Fibroblast of the aortic adventitia (primary cell): ENCODE measurements around the gene PLCE1. TPM values are rescaled to one million over a fixed set of nuclear protein-coding genes. Genes with fewer than 3 reads are reported as not detected.

ENCODE experiments used
- DNase-seq: peaks from one replicate; pipeline ENCODE4 v3.0.0-alpha.2; 2010; ENCODE audit warnings: low read depth
- H3K4me3 ChIP-seq: 2 replicates; pipeline ENCODE4 v1.5.1; 2011; ENCODE audit warnings: low read depth, mild to moderate bottlenecking, control low read depth, low read length, moderate library complexity
- total RNA-seq: library from RNA; depleted of rRNA; stranded (reverse); fragments of >200 nt; gene quantifications from 2 replicates; pipeline ENCODE4 v1.2.3, GENCODE V29; 2012; ENCODE audit warnings: low replicate concordance
- TF ChIP-seq, protein P1 (sequence below): IDR thresholded peaks from 2 replicates; pipeline ENCODE4 v1.5.1; 2011; ENCODE audit warnings: mild to moderate bottlenecking, low read length, control low read depth, inconsistent platforms; ENCODE audit not compliant: insufficient read depth

Gene PLCE1
- total RNA-seq, 1 donor = 8.9 TPM

DNA sequence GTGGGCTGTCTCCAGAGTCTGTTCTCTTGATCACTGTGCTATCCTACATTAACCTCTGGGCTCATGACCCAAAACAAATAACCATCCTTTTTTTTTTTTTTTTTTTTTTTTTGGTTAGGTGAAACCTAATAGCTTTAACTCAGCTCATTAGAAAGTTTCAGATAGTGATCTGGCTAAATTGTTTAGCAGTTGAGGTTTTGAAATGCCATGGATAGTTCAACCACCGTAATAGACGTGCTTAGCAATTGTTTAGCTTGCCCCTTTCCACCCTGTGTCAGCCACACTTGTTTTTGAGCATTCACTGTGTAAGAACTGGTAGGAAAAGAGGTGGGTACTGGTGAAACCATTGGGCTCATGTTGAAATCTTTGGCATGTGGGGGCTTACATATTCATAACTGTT, 3.8 kb downstream of the PLCE1 start:
- TF ChIP-seq, protein P1, sequence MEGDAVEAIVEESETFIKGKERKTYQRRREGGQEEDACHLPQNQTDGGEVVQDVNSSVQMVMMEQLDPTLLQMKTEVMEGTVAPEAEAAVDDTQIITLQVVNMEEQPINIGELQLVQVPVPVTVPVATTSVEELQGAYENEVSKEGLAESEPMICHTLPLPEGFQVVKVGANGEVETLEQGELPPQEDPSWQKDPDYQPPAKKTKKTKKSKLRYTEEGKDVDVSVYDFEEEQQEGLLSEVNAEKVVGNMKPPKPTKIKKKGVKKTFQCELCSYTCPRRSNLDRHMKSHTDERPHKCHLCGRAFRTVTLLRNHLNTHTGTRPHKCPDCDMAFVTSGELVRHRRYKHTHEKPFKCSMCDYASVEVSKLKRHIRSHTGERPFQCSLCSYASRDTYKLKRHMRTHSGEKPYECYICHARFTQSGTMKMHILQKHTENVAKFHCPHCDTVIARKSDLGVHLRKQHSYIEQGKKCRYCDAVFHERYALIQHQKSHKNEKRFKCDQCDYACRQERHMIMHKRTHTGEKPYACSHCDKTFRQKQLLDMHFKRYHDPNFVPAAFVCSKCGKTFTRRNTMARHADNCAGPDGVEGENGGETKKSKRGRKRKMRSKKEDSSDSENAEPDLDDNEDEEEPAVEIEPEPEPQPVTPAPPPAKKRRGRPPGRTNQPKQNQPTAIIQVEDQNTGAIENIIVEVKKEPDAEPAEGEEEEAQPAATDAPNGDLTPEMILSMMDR = no peak
- H3K4me3 ChIP-seq = no peak overlapping the region
- no peak for DNase-seq

DNA sequence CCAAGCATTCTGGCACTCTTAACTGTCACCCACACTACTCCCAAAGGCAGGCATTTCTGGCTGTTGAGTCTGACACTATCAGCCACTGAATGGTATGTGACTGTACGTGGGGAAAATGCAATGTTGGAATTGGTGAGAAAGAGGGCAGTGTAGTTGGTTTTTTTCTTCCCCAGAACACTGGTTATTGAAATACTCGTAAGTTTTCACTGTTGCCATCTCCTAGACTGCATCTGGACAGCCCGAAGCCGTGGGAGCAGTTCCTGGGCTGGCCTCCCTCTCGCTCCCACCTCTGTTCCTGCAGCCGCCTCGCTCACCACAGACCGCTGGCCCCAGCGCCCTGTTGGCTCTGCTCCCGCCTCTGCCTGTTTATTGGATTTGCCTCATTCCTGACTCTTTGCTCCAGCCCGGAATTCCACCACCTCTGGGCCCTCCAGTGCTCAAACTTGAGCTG, 5.7 kb downstream of the PLCE1 start:
- TF ChIP-seq, protein P1 = peak; percentile 14
- DNase-seq = peak; percentile 84
- H3K4me3 ChIP-seq = peak overlapping the region; percentile 7

DNA sequence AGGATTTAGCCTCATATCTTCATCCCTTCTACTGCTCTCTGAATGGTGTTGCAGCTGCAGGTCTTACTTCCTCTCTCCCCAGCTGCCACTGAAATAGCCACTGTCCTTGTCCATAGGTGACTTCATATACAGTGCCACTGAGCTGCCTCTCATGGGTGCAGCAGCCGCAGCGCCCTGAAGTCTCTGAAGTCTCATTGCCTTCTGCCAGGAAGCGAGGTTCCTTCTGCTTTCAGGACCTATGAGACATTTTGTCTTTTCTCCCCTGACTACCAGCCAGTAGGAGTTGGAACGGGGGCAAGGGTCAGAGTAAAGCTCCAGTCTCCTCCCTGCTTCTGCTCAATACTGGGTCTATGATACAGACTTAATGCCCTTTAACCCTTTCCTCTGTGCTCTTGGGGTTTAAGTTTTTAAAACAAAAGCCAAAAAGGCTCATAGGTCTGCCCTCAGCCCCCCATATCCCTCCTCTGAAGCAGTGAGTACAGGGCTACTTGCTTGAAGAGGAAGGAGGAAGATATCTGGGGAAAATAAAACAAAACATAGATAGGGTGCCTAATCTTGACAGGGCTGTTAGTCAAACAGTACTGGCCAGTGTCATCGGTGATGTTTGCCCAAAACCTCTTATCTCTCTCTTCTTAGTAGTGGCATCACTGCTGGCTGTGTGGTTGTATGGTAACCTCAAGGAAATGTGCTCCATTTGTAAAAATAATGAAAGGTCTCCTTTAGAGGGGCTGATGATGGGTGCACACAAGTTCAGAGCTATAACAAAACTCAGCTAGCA, 7.1 kb downstream of the PLCE1 start:
- no peak overlapping the region for H3K4me3 ChIP-seq
- TF ChIP-seq, protein P1 = no peak
- DNase-seq = no peak

DNA sequence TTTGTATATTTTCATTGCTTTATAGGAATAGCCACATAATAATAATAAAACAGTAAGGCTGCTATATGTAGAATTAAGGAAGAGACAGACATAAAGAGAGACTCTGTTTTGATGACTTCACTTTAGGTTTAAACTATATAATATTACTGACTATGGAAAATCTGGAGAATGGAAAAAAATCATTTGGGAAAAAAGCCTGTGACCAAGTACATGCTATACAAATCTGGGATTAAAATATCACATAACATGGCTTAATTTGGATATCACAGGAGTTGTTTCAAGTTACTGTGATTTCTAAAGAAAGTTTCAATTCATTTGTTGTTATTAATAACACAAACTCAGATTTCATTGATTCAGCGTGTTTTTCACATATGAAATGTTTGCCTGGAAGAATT, 7.7 kb downstream of the PLCE1 start:
- DNase-seq = no peak
- no peak overlapping the region for H3K4me3 ChIP-seq
- TF ChIP-seq, protein P1 = no peak

DNA sequence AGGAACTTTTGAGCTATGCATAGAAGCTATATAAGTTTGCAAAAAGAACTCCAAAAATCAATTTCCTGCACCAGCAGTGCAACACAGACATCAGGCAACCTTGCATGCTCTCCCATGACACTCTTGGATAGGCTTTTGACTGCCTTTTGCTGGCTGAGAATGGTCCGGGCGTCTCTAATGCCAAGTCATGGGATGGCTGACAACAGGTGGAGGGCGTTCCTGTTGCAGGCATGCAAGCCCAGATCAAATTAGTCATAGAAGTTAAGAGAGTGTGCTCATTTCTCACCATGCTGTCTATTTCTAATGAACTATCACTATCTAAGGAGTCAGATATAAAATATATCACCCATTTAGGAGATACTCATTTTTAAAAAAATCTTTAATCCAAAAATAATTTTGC, 8.4 kb downstream of the PLCE1 start:
- no peak overlapping the region for H3K4me3 ChIP-seq
- no peak for DNase-seq
- TF ChIP-seq, protein P1 = no peak

DNA sequence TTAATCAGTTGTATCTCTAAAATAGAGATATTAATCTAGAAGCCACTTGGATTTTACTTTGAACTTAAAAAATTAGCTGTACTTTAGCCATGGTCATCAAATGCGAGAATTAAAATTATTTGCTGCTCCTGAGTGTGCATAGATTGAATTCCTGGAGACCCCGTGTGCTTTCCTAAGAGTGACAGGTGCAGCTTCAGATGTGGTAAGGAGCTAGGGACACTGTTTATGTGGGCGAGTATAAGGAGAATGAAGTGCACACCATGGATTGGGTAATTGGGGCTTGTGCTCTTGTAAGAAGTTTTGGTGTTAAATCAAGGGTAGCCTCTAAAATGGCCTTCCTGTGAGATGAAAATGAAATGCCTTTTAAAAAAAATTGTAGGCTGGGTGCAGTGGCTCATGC, 9.8 kb downstream of the PLCE1 start:
- TF ChIP-seq, protein P1 = no peak
- DNase-seq = no peak
- no peak overlapping the region for H3K4me3 ChIP-seq
